ENCODE results near the gene ADCY9.

DNA sequence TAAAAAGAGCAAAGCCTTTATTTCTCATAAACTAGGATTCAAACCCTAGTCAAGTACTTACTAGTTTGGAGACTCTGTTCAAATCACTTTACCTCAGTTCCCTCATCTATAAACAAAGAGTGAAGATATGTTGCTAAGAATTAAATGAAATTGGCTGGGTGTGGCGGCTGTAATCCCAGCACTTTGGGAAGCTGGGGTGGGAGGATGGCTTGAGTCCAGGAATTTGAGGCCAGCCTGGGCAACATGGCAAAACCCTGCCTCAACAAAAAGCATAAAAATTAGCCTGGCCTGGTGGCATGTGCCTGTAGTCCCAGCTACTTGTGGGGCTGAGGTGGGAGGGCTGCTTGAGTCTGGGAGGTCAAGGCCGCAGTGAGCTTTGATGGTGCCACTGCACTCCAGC, 121.2 kb downstream of the ADCY9 start:
- TF ChIP-seq, protein P1, sequence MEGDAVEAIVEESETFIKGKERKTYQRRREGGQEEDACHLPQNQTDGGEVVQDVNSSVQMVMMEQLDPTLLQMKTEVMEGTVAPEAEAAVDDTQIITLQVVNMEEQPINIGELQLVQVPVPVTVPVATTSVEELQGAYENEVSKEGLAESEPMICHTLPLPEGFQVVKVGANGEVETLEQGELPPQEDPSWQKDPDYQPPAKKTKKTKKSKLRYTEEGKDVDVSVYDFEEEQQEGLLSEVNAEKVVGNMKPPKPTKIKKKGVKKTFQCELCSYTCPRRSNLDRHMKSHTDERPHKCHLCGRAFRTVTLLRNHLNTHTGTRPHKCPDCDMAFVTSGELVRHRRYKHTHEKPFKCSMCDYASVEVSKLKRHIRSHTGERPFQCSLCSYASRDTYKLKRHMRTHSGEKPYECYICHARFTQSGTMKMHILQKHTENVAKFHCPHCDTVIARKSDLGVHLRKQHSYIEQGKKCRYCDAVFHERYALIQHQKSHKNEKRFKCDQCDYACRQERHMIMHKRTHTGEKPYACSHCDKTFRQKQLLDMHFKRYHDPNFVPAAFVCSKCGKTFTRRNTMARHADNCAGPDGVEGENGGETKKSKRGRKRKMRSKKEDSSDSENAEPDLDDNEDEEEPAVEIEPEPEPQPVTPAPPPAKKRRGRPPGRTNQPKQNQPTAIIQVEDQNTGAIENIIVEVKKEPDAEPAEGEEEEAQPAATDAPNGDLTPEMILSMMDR (IDR thresholded peaks at IDR 0.05) = no peak
- TF ChIP-seq POLR2A (IDR thresholded peaks at IDR 0.05) = no peak

Measured in esophagus squamous epithelium (tissue), 4 donors.